KMS-11 (cell line): Measurements from ENCODE around the gene SDK1.

Experiments used
- H2AFZ ChIP-seq: fragments of 200-600 bp; sonication (generic); 2 replicates; pipeline ENCODE4 v1.6.1; 2016; ENCODE audit warnings: antibody characterized with exemption, mixed run types, low read depth
- H3K27ac ChIP-seq: fragments of 200-600 bp; sonication (generic); 2 replicates; pipeline ENCODE4 v1.6.1; 2016; ENCODE audit warnings: mild to moderate bottlenecking, mixed run types
- H3K27me3 ChIP-seq: fragments of 200-600 bp; sonication (generic); 2 replicates; pipeline ENCODE4 v1.6.1; 2017; ENCODE audit warnings: mild to moderate bottlenecking, low read depth, mixed run types, moderate library complexity; ENCODE audit not compliant: insufficient read depth
- H3K36me3 ChIP-seq: fragments of 200-600 bp; sonication (generic); 2 replicates; pipeline ENCODE4 v1.6.1; 2017; ENCODE audit warnings: mild to moderate bottlenecking, mixed run types; ENCODE audit not compliant: insufficient read depth
- H3K4me1 ChIP-seq: fragments of 200-600 bp; sonication (generic); 2 replicates; pipeline ENCODE4 v1.6.1; 2016; ENCODE audit warnings: mild to moderate bottlenecking, low read depth, mixed run types; ENCODE audit not compliant: poor library complexity, severe bottlenecking
- H3K4me2 ChIP-seq: fragments of 200-600 bp; sonication (generic); 2 replicates; pipeline ENCODE4 v1.7.0; 2016; ENCODE audit warnings: mild to moderate bottlenecking, mixed run types
- H3K4me3 ChIP-seq: fragments of 200-600 bp; sonication (generic); IDR thresholded peaks from 2 replicates; pipeline ENCODE4 v1.6.1; 2017; ENCODE audit warnings: low read depth, low read length, mixed read lengths; ENCODE audit not compliant: insufficient read depth
- H3K79me2 ChIP-seq: fragments of 200-600 bp; sonication (generic); 2 replicates; pipeline ENCODE4 v1.6.1; 2016; ENCODE audit warnings: low read depth, mixed run types; ENCODE audit not compliant: insufficient read depth
- H3K9ac ChIP-seq: fragments of 200-600 bp; sonication (generic); 2 replicates; pipeline ENCODE4 v1.6.1; 2016; ENCODE audit warnings: mild to moderate bottlenecking, mixed run types
- H4K20me1 ChIP-seq: fragments of 200-600 bp; sonication (generic); 2 replicates; pipeline ENCODE4 v1.6.1; 2016; ENCODE audit warnings: mild to moderate bottlenecking, mixed run types; ENCODE audit not compliant: insufficient read depth
- CTCF ChIP-seq: fragments of 200-600 bp; sonication (generic); conservative IDR thresholded peaks from 2 replicates; pipeline ENCODE4 v1.6.1; 2017; ENCODE audit warnings: low read depth, mild to moderate bottlenecking, antibody characterized with exemption, low read length, moderate library complexity, mixed read lengths

SDK1 gene

GRCh38 chr7:4190010-4190981, 889.2 kb downstream of the SDK1 start:
- Histone ChIP-seq H3K4me2 (no peak overlapping the region), H3K27me3 (no peaks in the 10 kb centered on the region), H3K79me2 (no peaks in the 10 kb centered on the region), H2AFZ (no peak overlapping the region), H3K4me3 (no peak overlapping the region), H3K9ac (no peak overlapping the region), H3K27ac (no peak overlapping the region), H3K4me1 (no peaks in the 10 kb centered on the region), H3K36me3 (no peaks in the 10 kb centered on the region), H4K20me1 (no peaks in the 10 kb centered on the region)
- no peak for TF ChIP-seq CTCF

GRCh38 chr7:4191046-4191445, 890.0 kb downstream of the SDK1 start:
- H3K4me1 ChIP-seq: no peaks in the 10 kb centered on the region
- H3K27ac ChIP-seq: no peak overlapping the region
- H3K9ac ChIP-seq: no peak overlapping the region
- no peak for TF ChIP-seq CTCF
- no peaks in the 10 kb centered on the region for H3K79me2 ChIP-seq
- H3K36me3 ChIP-seq: no peaks in the 10 kb centered on the region
- H3K4me3 ChIP-seq: no peak overlapping the region
- no peak overlapping the region for H3K4me2 ChIP-seq
- no peak overlapping the region for H2AFZ ChIP-seq
- H4K20me1 ChIP-seq: no peaks in the 10 kb centered on the region
- no peaks in the 10 kb centered on the region for H3K27me3 ChIP-seq

- H3K27ac ChIP-seq: no peak overlapping the region
Observed at GRCh38 chr7:4191525-4191924, 890.5 kb downstream of the SDK1 start.

GRCh38 chr7:4195660-4196059, 894.6 kb downstream of the SDK1 start:
- H3K9ac ChIP-seq: no peak overlapping the region
- no peaks in the 10 kb centered on the region for H3K27me3 ChIP-seq
- no peaks in the 10 kb centered on the region for H4K20me1 ChIP-seq
- H3K79me2 ChIP-seq: no peaks in the 10 kb centered on the region
- H3K4me1 ChIP-seq: no peaks in the 10 kb centered on the region
- no peak overlapping the region for H3K4me2 ChIP-seq
- H3K36me3 ChIP-seq: no peaks in the 10 kb centered on the region
- H3K4me3 ChIP-seq: no peak overlapping the region
- no peak for TF ChIP-seq CTCF
- no peak overlapping the region for H2AFZ ChIP-seq
- no peak overlapping the region for H3K27ac ChIP-seq

More at GRCh38 chr7:4191525-4191924, 890.5 kb downstream of the SDK1 start:
- Histone ChIP-seq H3K4me3 (no peak overlapping the region), H3K4me1 (no peaks in the 10 kb centered on the region), H2AFZ (no peak overlapping the region), H3K36me3 (no peaks in the 10 kb centered on the region), H3K4me2 (no peak overlapping the region), H3K27me3 (no peaks in the 10 kb centered on the region), H4K20me1 (no peaks in the 10 kb centered on the region), H3K9ac (no peak overlapping the region), H3K79me2 (no peaks in the 10 kb centered on the region)
- no peak for TF ChIP-seq CTCF
